ENCODE results near the gene CFAP251. TPM values are rescaled to one million over a fixed set of nuclear protein-coding genes. Genes with fewer than 3 reads are reported as not detected.

The CFAP251 gene
- total and polyA plus RNA-seq, 12 donors: 0.52 to 4.6 (median 1.5) TPM

- Histone ChIP-seq H3K4me1 (peaks cover 11 to 53% (median 31%) of the 10 kb centered on the region in 9 donors), H3K36me3 (no peaks in the 10 kb centered on the region), H3K27ac (no peak overlapping the region), H3K9me3 (no peaks in the 10 kb centered on the region), H3K27me3 (peaks cover 0 to 17% (median 0%) of the 10 kb centered on the region in 7 donors), H3K4me3 (no peak overlapping the region)
- no peak for DNase-seq
- ATAC-seq: no peak
- intact Hi-C loops (cut with DNase I): loop anchor here in 4 of 10 donors (5.0 to 10.0 kb wide), 4 partner anchors 62 to 112 kb away; partner anchors contain the start of gene CFAP251 (in 2 of the 4)
- WGBS, 2 donors: 95 to 98% methylated on average over 7 of the region's 7 CpGs
- no peak for TF ChIP-seq CTCF (IDR thresholded peaks at IDR 0.05)
Observed at GRCh38 chr12:122026706-122027333, 108.4 kb downstream of the CFAP251 start.

DNA sequence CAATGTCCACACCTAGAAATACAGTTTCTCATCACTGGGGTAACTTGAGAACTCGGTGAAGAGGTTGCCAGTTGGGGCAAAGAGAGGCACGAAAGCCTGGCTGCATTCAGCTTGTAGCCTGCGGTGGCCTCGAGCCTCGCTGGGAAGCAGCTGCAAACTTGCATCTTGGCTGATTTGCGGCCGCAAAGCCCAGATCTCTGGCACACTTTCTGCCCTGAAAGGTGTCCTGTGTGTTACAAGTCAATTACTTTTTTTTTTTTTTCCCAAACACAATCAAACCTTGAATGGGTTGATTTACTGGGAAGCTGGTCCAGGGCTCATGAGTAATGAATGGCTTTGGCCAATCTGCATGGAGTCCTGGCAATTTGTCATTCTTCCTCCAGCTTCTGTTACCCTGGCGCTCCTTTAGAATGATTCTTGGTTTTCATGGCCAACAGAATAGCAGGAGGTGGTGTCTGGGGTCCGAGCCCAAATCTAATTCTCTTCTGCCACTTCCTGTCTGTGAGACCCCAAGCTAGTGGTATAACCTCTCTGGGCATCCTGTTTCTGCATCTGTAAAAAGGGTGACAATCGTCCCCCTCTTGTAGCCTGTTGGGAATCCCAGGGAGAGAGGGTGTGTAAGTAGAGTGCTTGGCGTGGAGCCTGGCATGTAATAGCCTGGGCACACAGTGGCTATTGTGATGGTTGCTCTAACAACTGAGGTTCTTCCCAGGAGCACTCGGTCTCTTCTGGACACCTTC, 109.9 kb downstream of the CFAP251 start:
- H3K4me1 ChIP-seq: peaks cover 7 to 45% (median 29%) of the 10 kb centered on the region in 9 donors
- ATAC-seq (peak in 2 of 8 donors; percentile 19 to 56), DNase-seq (no peak)
- H3K9me3 ChIP-seq: no peaks in the 10 kb centered on the region
- peaks cover 0 to 3% (median 0%) of the 10 kb centered on the region in 9 donors for H3K36me3 ChIP-seq
- no peak overlapping the region for H3K4me3 ChIP-seq
- H3K27me3 ChIP-seq: peaks cover 0 to 9% (median 0%) of the 10 kb centered on the region in 7 donors
- no peak for TF ChIP-seq CTCF (IDR thresholded peaks at IDR 0.05)
- H3K27ac ChIP-seq: peak overlapping the region in 3 of 10 donors; percentile 25 to 80 (median 73)
- intact Hi-C loops (cut with DNase I): loop anchor here in 4 of 10 donors (5.0 to 10.0 kb wide), 4 partner anchors 64 to 114 kb away; partner anchors contain the start of gene CFAP251 (in 2 of the 4)
- WGBS, 2 donors: 77 to 86% methylated on average over 12 of the region's 12 CpGs

DNA sequence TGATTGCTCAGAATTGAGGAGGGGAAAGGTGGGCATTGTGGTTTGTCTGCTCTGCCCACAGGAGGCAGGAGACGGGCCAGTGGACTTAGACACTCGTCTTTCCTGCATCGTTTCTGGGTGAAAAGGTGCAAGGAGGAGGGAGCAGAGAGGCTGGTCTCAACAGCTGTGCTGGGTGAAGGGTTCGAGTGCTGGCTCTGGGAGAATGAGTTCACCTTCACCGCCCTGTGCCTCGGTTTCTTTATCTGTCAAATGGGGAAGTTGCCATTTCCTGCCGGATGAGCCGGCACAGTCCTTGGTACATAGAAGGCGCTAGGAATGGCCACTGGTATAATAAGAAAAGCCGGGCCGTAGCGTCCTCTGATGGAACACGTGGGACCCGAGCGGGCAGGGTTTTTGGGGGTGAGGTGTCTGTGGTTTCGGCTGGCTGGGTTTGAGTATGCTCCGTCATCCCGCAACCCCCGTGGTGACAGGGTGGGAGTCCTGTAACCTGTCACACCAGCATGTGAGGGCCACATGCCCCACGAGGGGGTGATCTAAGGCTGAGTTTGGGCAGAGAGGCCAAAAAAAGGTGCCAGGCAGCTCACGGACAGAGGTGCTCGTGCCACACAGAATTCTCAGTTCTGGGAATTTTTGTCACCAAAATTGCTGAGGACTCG, 110.6 kb downstream of the CFAP251 start:
- H3K4me3 ChIP-seq: no peak overlapping the region
- no peak for TF ChIP-seq CTCF (IDR thresholded peaks at IDR 0.05)
- peaks cover 0 to 2% (median 0%) of the 10 kb centered on the region in 7 donors for H3K27me3 ChIP-seq
- ATAC-seq (peak in 3 of 8 donors; percentile 10 to 12 (median 10)), DNase-seq (no peak)
- H3K36me3 ChIP-seq: peaks cover 0 to 3% (median 0%) of the 10 kb centered on the region in 9 donors
- peaks cover 4 to 39% (median 22%) of the 10 kb centered on the region in 9 donors for H3K4me1 ChIP-seq
- peak overlapping the region in 8 of 10 donors; percentile 56 to 84 (median 80) for H3K27ac ChIP-seq
- intact Hi-C loops (cut with DNase I): loop anchor here in 4 of 10 donors (5.0 to 10.0 kb wide), 4 partner anchors 64 to 114 kb away; partner anchors contain the start of gene CFAP251 (in 2 of the 4)
- no peaks in the 10 kb centered on the region for H3K9me3 ChIP-seq
- WGBS, 2 donors: 84 to 88% methylated on average over 23 of the region's 23 CpGs

All from heart right ventricle (tissue), 16 donors.